ENCODE results near the gene HMX3.

DNA sequence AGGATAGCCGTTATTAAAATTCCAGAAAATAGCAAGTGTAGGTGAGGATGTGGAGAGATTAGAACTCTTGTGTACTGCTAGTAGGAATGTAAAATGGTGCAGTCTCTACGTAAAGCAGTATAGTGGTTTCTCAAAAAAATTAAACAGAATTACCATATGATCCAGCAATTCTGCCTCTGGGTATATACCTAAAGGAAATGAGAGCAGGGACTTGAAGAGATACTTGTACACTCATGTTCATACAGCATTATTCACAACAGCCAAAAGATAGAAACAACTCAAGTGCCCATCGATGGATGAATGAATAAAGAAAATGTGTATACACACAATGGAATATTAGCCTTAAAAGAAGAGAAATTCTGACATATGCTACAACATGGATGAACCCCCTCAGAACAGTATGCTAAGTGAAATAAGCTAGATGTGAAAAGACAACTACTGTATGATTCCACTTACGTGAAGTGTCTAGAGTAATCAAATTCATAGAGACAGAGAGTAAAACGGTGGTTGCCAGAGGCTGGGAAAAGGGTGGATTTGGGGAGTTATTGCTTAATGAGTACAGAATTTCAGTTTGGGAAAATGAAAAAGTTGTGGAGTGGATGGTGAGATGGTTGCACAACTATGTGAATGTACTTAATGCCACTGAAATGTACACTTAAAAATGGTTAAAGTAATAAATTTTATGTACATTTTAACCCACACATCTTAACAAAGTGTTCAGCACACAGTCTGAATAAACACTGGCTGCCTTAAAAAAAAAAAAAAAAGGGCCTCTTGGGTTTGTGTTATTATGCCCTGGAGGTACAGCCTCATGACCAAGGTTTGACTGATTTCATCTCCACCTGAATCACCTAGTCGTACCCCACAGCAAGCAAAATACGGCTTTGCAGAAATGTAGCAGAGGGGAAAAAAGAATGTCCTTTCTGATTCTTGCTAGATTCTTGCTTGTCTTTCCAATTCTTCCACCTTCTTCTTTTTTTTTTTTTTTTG, 44.6 kb downstream of the HMX3 start:
- TF ChIP-seq, protein P1, sequence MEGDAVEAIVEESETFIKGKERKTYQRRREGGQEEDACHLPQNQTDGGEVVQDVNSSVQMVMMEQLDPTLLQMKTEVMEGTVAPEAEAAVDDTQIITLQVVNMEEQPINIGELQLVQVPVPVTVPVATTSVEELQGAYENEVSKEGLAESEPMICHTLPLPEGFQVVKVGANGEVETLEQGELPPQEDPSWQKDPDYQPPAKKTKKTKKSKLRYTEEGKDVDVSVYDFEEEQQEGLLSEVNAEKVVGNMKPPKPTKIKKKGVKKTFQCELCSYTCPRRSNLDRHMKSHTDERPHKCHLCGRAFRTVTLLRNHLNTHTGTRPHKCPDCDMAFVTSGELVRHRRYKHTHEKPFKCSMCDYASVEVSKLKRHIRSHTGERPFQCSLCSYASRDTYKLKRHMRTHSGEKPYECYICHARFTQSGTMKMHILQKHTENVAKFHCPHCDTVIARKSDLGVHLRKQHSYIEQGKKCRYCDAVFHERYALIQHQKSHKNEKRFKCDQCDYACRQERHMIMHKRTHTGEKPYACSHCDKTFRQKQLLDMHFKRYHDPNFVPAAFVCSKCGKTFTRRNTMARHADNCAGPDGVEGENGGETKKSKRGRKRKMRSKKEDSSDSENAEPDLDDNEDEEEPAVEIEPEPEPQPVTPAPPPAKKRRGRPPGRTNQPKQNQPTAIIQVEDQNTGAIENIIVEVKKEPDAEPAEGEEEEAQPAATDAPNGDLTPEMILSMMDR (IDR thresholded peaks at IDR 0.05; ENCODE audit: poor library complexity, severe bottlenecking) = no peak
- TF ChIP-seq POLR2AphosphoS5 (IDR thresholded peaks at IDR 0.05) (no peak), REST (IDR thresholded peaks at IDR 0.05; ENCODE audit: borderline replicate concordance) (no peak), TAF1 (IDR thresholded peaks at IDR 0.05; ENCODE audit: low read depth) (no peak), MXI1 (conservative IDR thresholded peaks at IDR 0.05; ENCODE audit: poor library complexity, severe bottlenecking) (no peak), EP300 (conservative IDR thresholded peaks at IDR 0.05; ENCODE audit: poor library complexity, severe bottlenecking) (no peak)
